NK-92 (cell line): ENCODE measurements around the gene ST8SIA5.

Experiments used
- DNase-seq: peaks from one replicate; lab custom pipeline; 2025; ENCODE audit not compliant: unreplicated experiment; lab: John Stamatoyannopoulos, UW

ST8SIA5 gene

DNA sequence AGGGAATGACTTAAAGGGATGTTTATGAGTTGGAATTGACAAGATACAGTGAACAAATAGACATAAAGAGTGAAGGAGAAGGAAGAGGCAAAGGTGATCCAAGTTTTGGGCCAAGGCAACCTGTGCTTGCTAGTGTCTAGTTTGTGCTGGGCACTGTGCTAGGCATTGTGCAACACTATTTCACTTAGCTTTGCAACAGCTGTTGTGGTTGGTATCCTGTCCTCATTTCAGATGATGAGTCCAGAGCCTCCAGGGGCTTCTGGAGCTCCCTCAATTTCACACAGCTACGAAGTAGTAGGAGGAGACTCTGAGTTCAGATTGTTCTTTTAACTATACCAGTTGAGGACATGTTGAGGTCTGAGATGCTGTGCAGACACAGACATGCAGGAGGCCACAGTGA lies 81.7 kb downstream of the ST8SIA5 start:
- DNase-seq: no peak

DNA sequence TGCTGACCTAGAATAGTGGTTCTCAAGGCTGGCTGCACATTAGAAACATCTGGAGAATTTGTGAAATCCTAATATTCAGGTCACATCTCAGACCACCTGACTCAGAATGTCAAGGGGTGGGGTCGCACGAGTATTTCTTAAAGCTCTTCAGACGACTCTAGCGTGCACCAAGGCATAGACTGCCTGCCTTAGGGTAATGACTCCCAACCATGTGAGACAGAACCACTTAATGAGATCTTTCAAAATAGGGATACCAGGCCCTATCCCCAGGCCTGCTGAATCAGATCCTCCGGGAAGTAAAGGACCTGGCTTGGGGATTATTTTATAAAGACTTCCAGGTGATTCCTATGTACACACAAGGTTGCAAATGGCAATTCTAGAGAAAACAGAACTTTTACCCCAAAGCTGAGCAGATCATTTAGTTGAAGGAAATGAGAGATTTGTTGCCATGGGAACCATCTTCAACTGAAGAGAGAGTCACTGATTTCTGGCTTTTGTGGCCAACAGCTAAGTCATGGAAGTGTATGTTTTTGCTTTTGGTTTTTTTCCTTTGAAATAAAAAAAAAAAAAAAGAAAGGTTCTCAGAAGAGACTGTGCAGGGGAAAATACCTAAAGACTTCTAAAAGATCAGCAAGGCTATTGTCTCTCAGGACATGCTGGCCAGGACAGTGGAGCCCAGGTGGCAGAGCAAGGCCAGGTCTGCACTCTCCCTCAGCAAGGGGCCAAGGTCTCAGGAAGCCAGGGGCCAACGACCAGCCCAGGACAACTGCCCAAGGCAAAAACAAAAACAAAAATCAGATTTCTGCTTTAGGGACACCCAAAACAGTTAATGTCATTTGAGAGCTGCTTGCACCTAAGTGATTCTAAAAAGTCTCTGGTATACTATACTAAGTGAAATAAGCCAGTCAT lies 84.5 kb downstream of the ST8SIA5 start:
- DNase-seq: no peak

DNA sequence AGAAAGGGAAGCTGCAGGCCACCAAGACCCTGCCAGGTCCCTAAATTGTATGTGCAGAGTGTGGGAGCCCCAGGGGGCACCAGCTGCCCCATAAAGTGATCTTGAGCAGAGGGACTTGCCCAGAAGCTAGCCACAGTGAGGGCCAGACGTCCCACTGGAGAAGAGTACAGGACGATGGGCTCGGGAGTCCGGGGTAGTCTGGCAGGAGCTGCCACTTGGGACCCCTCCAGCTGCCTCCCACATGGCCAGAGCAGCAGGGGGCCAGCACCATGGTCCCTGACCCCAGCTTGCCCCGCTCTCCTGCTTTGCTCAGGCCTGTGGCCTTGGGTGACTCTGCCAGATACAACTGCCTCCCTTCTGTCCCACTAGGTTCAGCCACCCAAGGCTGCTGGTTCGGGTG lies 88.2 kb downstream of the ST8SIA5 start:
- no peak for DNase-seq

DNA sequence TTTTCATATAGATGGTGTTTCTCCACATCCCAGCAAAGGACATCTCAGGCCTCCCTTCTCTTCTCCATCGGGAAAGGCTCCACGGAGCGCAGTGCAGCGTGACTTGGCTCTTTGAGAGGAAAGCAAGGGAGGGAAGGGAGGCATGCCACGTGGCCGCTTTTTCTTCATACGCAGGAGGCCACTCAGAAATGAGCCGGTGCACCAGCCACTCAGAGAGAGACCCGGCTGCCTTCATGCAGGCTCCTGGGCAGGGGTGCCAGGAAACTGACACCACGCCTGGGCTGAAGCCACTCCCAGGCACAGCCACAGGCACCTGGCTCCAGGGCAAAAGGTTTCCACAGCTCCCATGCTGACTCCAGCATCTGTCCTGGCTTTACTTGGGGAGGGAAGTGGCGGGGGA lies 88.7 kb downstream of the ST8SIA5 start:
- DNase-seq: no peak

DNA sequence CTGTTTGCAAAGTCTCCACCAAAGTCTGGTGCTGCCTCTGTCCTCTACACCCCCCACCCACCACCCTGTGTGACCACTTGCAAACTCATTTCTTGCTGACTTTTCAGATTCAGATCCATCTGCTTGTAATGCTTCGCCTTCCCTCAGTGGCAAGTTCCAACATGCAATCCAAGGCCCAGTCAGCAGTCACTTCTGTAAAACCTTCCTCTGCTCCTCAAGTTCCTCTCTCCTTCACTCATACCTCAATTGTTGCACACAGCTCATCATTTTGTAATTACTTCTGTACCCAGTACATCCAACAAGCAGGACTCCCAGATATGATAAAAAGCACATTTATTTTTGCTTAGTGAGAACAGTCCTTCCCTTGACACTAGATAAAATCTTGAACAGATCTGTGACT lies 93.3 kb downstream of the ST8SIA5 start:
- DNase-seq: no peak

DNA sequence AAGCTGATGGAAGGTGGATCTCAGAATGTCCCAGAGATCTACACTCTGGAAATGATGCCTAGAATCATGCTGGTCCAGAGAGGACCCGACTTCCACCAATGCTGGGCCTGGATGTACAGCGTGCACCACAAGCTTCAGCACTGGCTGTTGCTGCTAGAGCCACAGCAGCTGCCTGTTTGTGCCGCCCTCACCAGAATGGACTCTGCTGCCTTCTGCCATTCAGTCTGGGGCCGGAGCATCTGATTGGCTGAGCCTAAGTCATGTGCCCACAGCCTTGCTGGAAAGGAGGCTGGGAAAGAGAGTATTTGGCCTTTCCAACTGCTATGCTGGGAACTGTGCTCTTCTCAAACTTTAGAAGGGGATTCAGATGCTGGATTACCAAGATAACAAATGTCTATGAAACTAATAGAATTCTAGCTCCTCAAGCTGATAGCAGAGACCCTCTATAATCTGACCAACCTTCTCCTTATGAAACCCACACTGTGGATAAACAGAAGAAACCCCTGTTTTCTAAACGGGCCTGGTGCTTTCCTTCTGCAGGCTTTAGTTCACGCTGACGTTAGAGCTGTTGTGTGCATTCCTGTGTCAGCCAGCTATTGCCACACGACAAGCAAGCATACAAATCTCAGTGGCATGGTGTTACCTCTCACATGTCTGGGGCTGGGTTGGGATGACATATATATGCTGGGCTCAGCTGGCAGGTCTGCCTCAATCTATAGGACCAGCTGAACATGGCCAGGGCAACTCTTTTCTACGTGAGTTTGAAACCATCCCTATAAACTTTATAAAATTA lies 95.7 kb downstream of the ST8SIA5 start:
- no peak for DNase-seq

DNA sequence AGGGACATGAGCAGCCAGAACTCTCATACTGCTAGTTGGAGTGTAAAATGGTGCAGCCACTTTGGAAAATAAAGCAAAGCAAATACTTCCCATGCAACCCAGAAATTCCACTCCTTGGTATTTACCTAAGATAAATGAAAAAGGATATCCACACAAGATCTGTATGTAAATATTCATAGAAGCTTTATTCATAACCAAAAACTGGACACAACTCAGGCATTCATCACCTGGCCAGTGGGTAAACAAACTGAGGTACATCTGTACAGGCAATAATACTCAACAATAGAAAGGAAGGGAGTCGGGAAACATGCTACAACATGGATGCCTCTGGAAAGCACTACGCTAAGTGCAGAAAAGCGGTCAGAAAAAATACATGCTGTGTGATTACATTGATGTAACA lies 97.4 kb downstream of the ST8SIA5 start:
- no peak for DNase-seq

DNA sequence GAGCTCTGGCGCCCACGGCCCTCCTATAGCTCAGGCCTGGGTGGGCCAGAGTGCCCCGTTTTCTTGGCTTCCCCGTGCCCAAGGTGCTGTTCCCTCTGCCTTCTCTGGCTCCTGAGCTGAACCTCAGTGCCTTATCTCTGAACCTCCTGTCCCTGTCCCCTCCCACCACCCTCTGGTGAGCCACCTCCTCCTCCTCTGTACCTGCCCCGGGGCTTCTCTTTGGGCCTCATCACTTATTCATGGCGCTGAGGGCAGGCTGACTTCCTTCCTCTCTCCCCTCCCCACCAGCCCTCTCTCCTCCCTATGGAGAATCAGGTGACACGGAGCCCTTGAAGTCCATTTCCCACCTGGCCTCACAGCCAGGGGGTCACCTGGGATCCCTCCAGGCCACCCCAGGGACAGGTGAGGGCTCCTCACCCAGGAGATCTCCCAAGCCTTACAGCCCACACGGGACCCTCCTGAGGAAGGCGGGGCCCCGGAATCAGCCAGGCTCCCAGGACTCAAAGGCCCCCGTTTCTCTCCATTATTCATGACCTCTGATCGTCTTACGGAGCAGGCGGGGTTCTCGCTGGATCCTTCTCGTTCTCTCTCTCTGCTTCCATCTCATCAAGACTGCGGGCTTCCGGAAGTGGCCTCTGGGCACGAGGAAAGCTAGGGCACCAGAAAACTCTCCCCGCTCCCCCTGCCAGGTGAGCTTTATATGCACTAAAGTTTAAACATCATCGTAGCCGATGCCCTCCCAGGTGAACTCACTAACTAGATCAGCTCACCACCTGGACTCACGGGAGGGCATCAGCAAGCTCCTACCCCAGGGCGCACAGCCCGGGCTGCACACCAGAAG lies 99.5 kb downstream of the ST8SIA5 start, which contains the start of gene LOXHD1:
TSS of gene LOXHD1 (minus strand) at position 106 of the 841 bp plus-strand sequence. CDS start 187 bp downstream, outside the sequence.
- DNase-seq: no peak

DNA sequence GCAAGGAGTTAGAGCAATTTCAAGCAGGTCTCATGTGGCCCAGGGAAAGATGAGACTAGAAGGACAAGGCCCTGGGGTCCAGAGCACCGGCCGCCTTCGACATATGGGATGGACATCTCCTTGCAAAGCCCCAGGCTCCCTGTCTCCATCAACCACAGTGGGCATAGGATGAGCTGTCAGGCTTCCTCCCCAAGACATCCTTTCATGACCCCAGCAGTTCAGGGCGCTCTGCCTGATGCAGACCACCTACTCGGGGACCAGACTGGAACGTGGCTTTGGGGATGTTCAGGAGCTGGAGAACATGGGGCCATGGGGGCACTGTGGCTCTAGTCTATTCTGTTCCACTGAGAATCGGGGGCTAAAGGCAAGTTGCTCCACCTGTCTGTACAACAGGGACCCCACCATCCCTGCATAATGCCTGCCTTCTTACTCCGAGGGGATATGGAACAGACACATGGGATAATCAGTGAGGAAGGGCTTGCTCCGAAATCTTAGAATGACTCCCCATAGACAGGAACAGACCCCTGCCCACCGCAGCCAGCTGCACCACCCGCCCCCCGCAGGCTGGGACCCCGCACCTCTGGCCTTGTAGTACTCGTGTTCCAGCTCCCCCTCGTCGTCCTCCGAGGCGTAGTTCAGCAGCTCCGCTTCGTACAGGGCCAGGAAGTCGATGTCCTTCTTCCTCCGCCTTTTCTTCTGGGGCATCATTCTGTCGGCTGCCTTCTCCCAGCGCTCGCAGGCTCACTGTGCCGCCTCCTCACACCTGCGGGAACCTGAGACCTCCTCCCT lies 100.3 kb downstream of the ST8SIA5 start:
- DNase-seq: no peak

DNA sequence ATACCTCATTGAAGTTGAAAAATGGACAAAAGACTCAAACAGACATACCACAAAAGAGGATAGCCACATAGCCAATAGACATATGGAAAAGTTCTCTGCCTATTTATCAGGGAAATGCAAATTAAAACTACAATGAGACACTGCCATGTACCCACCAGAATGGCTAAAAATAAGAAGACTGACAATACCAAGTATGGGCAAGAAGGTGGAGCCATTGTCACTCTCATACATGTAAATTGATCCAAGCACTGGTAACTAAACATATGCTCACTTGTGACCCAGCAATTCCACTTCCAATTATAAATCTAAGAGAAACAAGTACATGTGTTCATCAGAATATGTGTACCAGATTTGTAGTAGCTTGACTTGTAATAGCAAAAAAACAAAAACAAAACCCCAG lies 104.5 kb downstream of the ST8SIA5 start:
- no peak for DNase-seq

DNA sequence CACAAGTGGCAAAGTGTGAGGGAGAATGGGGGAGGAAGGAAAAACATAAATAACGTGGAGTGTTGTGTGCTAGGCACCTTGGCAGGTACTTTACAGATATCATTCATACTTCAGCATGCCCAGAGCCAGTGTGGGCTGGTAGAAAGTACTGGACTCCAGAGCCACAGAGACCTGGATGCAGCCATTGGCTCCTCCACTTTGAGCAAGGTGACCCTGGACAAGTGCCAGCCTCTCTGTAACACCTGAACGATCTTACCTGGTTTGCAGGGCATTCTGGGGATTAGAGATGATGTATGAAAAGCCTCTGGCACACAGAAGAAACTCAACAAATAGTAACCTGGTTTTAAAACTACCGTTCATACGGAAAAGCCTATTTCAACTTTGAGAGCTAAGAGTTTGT lies 106.2 kb downstream of the ST8SIA5 start:
- DNase-seq: no peak

DNA sequence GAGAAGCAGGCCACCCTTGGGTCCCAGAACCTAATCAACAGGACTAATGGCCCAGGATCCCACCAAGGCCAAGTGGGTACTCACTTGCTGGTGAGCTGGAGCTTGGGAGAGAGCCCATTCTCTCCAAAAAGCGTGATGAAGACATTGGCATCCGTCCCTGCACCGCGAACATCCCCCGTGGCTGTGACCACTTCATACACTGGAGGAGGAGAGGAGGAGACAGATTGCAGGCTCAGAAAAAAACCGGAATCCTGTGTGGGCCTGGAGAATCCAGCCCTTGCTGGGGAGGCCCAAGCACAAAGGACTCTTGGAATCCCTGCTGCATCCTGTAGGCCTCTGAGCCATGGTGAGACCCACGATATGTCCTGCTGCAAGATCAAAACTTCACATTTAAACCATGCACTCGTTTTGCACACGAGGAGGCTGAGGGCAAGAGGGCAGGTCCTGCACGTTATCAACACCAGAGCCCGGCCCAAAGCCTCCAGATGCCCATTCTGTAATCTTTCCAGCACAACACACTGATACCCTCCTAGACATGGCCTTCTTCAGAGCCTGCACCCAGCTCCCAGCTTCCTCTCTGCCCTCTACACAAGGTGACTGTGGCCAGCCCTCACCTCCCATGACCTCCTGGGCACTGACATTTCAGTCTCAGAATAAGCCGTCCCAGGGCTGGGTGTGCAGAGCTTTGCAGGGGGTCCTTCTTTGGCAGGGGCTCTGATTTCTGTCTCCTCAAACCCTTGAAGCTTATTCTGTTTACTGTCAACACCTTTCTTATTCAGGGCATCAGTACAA lies 107.6 kb downstream of the ST8SIA5 start:
- no peak for DNase-seq

DNA sequence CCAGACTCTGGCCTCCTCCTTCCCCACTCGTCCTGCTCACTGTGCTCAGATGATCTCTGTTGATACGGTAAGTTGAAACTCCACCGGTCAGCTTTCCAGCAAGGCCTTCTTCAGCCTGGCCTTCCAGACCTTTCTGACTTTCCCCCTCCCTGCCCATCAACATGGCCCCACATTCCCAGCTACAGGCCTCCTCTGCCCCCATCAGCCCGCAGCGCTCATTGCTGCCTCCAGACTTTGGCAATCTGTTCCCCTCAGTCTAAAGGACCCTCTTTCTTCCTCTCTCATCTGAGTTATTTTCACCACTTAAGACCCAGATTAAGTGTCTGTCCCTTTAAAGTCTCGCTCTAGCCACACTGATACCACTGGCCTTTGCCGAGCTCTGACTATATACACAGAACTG lies 110.4 kb downstream of the ST8SIA5 start:
- DNase-seq: no peak

DNA sequence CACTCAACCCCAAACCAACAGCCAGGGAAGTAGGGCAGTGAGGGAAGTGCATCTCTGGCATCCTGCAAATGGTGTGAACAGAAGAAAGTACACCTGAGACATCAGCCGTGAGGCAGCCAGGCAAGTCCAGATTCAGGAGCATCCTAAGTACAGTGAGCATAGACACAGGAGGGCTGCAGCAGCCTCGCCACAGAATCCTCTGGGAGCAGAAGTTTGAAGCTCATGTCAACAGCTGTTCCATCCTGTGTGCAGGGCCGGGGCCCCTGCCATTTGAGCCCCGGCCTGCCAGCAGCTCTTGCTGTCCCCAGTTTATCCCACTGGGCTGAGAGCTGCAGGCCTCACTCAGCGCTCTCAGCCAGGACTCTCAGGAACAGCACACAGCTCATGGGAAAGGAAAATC lies 114.3 kb downstream of the ST8SIA5 start:
- DNase-seq: no peak

DNA sequence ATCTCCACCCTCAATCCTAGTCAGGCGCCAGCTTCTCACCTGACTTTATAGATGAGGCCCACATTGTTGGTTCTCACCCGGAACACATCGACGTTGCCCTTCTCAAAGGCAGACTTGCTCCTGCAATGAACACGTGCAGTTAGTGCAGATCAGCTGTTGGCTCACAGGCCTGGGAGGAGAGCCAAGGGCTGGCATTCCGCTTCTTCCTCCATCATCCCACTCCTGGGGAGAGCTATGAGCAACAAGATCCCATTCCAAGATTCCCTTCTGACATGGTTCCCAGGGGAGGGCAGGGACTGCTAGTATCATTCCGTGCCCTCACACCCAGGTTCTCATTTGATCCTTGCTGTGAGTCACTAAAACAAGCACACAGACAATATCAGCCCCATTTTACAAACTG lies 114.9 kb downstream of the ST8SIA5 start:
- no peak for DNase-seq

DNA sequence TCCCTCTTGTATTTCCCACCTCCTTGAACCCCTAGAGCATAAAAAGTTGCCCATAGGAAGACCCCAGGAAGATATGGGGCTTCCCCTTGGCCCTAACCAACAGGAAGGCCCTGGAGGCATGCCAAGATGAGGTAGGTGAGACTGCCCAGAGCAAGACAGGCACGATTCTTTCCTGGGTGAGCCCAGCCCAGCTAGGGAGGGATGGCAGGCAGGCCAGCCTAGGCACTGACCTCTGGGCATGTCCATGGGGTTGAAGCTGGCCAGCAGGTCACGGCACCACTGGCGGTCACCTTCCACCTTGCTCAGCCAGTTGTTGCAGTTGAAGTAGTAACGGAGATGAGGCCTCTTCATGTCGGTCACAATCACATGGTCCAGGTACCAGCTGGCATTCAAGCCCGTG lies 117.5 kb downstream of the ST8SIA5 start:
- DNase-seq: no peak

DNA sequence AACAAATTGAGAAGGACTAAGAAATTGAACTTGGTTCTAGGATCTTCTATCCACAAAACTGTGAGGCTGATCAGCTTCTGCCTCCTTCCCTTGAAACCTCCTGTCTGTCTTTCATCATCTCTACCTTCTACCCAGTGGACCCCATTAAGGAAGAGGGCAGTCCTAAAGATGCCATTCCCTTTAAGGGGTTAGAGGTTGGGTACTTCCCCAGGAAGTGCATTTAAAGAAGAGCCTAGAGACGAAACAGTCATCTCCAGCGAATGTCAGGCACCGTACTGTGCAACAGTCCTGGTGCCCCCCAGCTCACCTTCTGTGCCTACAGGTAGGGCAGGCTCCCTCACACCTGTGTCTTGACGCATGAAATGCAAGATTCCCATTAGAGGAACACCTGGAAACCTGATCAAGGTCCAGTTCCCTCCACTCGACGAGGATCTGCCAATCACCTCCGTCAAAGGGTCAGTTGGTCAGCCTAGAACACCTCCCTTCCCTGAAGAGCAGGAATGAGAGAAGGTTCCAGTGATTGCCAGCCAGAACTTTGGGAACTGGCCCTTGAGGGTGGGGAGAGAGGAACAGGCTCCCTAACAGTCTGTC lies 120.7 kb downstream of the ST8SIA5 start:
- no peak for DNase-seq

DNA sequence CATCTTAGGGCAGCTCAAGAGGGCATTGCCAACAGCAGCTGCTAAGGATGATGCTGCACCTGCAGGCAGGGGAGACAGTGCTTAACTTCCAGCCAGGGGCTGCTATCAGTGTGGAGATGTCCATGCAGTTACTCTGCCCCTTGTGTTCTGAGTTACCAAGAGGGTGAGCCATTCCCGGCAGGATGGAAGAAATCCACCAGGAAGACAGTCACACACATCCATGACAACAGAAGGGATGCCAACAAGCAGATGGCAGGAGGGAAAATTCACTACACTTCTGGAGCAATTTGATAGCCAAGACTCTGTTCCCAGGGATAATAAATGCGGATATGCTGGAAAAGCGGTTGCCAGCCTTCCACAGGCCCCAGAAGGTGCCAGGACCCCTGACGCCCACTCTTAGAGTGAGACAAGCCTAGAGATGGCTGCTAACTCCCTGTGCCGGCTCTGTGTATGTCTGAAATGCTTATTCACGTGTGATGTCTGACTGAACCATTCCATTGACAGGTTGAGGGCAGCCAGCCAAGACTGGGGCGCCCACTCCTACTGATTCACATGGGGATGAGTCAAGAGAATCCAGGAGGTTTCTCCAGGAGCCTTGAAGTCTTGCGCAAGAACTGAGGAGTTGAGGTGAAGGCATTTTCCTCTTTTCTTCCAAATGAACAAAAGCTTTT lies 124.3 kb downstream of the ST8SIA5 start:
- DNase-seq: no peak

DNA sequence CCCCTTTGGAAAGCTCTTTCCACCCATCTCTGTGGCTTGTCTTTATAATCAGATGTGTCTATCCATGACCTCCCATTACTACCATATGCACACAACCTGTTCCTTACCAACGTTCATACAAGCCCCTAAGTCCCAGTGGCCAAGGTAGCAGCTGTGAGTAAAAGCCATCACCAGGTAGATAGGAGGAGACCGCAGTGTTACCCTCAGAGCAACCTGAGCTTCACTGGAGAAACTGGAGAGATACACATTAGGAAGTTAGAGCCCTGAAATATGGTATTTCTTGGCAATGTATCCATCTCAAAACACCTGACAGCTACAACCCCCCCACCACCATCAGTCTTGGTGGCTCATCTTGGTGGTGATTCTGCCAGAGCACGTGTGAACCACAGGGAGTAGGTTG lies 125.9 kb downstream of the ST8SIA5 start:
- DNase-seq: no peak
